ENCODE results near the gene NRG3. TPM values are rescaled to one million over a fixed set of nuclear protein-coding genes. Genes with fewer than 3 reads are reported as not detected.

NRG3 gene
- total and polyA plus RNA-seq, 3 experiments from 2014 or later, result not detected

GRCh38 chr10:82256275-82256674 is 381.3 kb downstream of the NRG3 start:
- Histone ChIP-seq H3K4me3 (ENCODE audit: low read length) (no peak overlapping the region), H3K4me1 (ENCODE audit: insufficient read depth, low read length) (no peaks in the 10 kb centered on the region), H3K36me3 (ENCODE audit: insufficient read depth, low read length) (no peaks in the 10 kb centered on the region), H3K27me3 (ENCODE audit: insufficient read depth, low read length, poor library complexity, severe bottlenecking) (no peaks in the 10 kb centered on the region), H3K9me3 (ENCODE audit: low read length) (no peaks in the 10 kb centered on the region), H3K27ac (ENCODE audit: low read depth, low read length) (no peak overlapping the region)
- POLR2A ChIA-PET, result no interaction called here
- CTCF ChIA-PET, result no interaction called here
- no peak for DNase-seq
- Mint-ChIP-seq H3K27me3 (no peaks in the 10 kb centered on the region), H3K4me3 (no peak overlapping the region), H3K36me3 (no peaks in the 10 kb centered on the region), H3K27ac (peak overlapping the region in 1 of 8 donors; percentile 13), H3K4me1 (no peaks in the 10 kb centered on the region), H3K9me3 (peaks cover 1 to 13% (median 8%) of the 10 kb centered on the region in 5 donors)

GRCh38 chr10:82266438-82266837 is 391.4 kb downstream of the NRG3 start:
- no peaks in the 10 kb centered on the region for H3K4me1 ChIP-seq (ENCODE audit: insufficient read depth, low read length)
- ChIA-PET CTCF (no interaction called here), POLR2A (no interaction called here)
- no peak for DNase-seq
- H3K4me3 ChIP-seq (ENCODE audit: low read length), result no peak overlapping the region
- no peaks in the 10 kb centered on the region for H3K36me3 Mint-ChIP-seq
- H3K27me3 Mint-ChIP-seq, result peaks cover 0 to 1% of the 10 kb centered on the region in 2 donors
- H3K36me3 ChIP-seq (ENCODE audit: insufficient read depth, low read length), result no peaks in the 10 kb centered on the region
- H3K4me3 Mint-ChIP-seq, result no peak overlapping the region
- no peaks in the 10 kb centered on the region for H3K4me1 Mint-ChIP-seq
- peaks cover 2 to 17% (median 5%) of the 10 kb centered on the region in 5 donors for H3K9me3 Mint-ChIP-seq
- no peak overlapping the region for H3K27ac Mint-ChIP-seq
- no peak overlapping the region for H3K27ac ChIP-seq (ENCODE audit: low read depth, low read length)
- H3K9me3 ChIP-seq (ENCODE audit: low read length), result no peaks in the 10 kb centered on the region
- H3K27me3 ChIP-seq (ENCODE audit: insufficient read depth, low read length, poor library complexity, severe bottlenecking), result no peaks in the 10 kb centered on the region

DNA sequence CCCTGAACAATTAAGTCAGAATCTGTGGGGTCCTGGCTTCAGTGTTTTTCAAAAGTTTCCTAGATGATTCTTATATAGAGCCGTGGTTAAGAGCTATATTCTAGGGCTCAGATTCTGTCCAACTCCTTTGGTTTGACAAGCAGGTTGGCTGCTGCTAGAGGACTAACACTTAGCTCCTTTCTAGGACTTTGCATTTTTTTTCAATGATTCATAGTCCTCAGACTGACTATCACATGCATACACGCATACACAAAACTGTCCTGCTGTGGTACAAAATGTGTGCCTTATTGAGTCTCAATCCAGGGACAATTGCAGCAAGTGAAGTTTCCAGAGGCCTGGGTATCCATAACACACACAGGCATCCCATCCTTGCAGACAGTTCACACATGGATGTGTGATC is 392.0 kb downstream of the NRG3 start:
- Histone ChIP-seq H3K4me3 (ENCODE audit: low read length) (no peak overlapping the region), H3K27ac (ENCODE audit: low read depth, low read length) (no peak overlapping the region), H3K9me3 (ENCODE audit: low read length) (no peaks in the 10 kb centered on the region), H3K36me3 (ENCODE audit: insufficient read depth, low read length) (no peaks in the 10 kb centered on the region), H3K27me3 (ENCODE audit: insufficient read depth, low read length, poor library complexity, severe bottlenecking) (no peaks in the 10 kb centered on the region), H3K4me1 (ENCODE audit: insufficient read depth, low read length) (no peaks in the 10 kb centered on the region)
- H3K9me3 Mint-ChIP-seq, result peaks cover 3 to 17% (median 5%) of the 10 kb centered on the region in 5 donors
- H3K4me1 Mint-ChIP-seq, result no peaks in the 10 kb centered on the region
- H3K4me3 Mint-ChIP-seq, result no peak overlapping the region
- CTCF ChIA-PET, result no interaction called here
- H3K27me3 Mint-ChIP-seq, result peaks cover 0 to 1% of the 10 kb centered on the region in 2 donors
- no peaks in the 10 kb centered on the region for H3K36me3 Mint-ChIP-seq
- no peak overlapping the region for H3K27ac Mint-ChIP-seq
- POLR2A ChIA-PET, result no interaction called here
- no peak for DNase-seq

- DNase-seq, result no peak
These were observed 392.5 kb downstream of the NRG3 start for GRCh38 chr10:82267465-82267864.

DNA sequence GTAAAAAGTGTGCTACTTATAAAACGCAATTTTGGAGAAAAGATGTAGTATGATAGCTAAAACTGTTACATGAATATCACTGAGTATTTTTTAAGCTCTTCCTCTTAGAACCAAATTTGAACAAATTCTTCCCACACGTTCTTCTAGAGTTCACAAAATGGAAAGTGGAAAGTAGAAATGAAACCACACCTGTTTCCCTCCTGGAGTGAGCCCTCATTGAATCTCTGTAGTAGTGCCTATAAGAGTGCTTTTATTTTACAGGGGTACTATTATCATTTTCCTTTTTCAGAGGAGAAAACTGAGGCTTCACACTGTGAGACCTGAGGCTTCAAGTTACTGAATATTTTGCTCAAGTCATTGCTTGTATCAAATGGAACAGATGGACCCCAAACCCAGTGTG is 393.0 kb downstream of the NRG3 start:
- CTCF ChIA-PET, result no interaction called here
- no peaks in the 10 kb centered on the region for H3K36me3 Mint-ChIP-seq
- H3K9me3 ChIP-seq (ENCODE audit: low read length), result no peaks in the 10 kb centered on the region
- H3K4me3 Mint-ChIP-seq, result no peak overlapping the region
- H3K27me3 Mint-ChIP-seq, result peaks cover 0 to 1% of the 10 kb centered on the region in 2 donors
- POLR2A ChIA-PET, result no interaction called here
- no peaks in the 10 kb centered on the region for H3K4me1 Mint-ChIP-seq
- DNase-seq, result no peak
- no peaks in the 10 kb centered on the region for H3K36me3 ChIP-seq (ENCODE audit: insufficient read depth, low read length)
- no peak overlapping the region for H3K4me3 ChIP-seq (ENCODE audit: low read length)
- H3K4me1 ChIP-seq (ENCODE audit: insufficient read depth, low read length), result no peaks in the 10 kb centered on the region
- no peak overlapping the region for H3K27ac ChIP-seq (ENCODE audit: low read depth, low read length)
- H3K9me3 Mint-ChIP-seq, result peaks cover 4 to 17% (median 5%) of the 10 kb centered on the region in 5 donors
- no peak overlapping the region for H3K27ac Mint-ChIP-seq
- no peaks in the 10 kb centered on the region for H3K27me3 ChIP-seq (ENCODE audit: insufficient read depth, low read length, poor library complexity, severe bottlenecking)

More at GRCh38 chr10:82267465-82267864, 392.5 kb downstream of the NRG3 start:
- H3K9me3 ChIP-seq (ENCODE audit: low read length), result no peaks in the 10 kb centered on the region
- Mint-ChIP-seq H3K27ac (no peak overlapping the region), H3K4me1 (no peaks in the 10 kb centered on the region), H3K27me3 (peaks cover 0 to 1% of the 10 kb centered on the region in 2 donors), H3K36me3 (no peaks in the 10 kb centered on the region), H3K9me3 (peaks cover 3 to 17% (median 5%) of the 10 kb centered on the region in 5 donors), H3K4me3 (no peak overlapping the region)
- CTCF ChIA-PET, result no interaction called here
- no peak overlapping the region for H3K4me3 ChIP-seq (ENCODE audit: low read length)
- H3K36me3 ChIP-seq (ENCODE audit: insufficient read depth, low read length), result no peaks in the 10 kb centered on the region
- no peaks in the 10 kb centered on the region for H3K27me3 ChIP-seq (ENCODE audit: insufficient read depth, low read length, poor library complexity, severe bottlenecking)
- no peak overlapping the region for H3K27ac ChIP-seq (ENCODE audit: low read depth, low read length)
- POLR2A ChIA-PET, result no interaction called here
- H3K4me1 ChIP-seq (ENCODE audit: insufficient read depth, low read length), result no peaks in the 10 kb centered on the region

- peaks cover 0 to 29% (median 4%) of the 10 kb centered on the region in 5 donors for H3K9me3 Mint-ChIP-seq
- H3K9me3 ChIP-seq (ENCODE audit: low read length), result no peaks in the 10 kb centered on the region
- H3K4me3 ChIP-seq (ENCODE audit: low read length), result no peak overlapping the region
- no peaks in the 10 kb centered on the region for H3K27me3 ChIP-seq (ENCODE audit: insufficient read depth, low read length, poor library complexity, severe bottlenecking)
- CTCF ChIA-PET, result no interaction called here
- no peaks in the 10 kb centered on the region for H3K36me3 ChIP-seq (ENCODE audit: insufficient read depth, low read length)
- H3K27ac Mint-ChIP-seq, result no peak overlapping the region
- H3K4me1 Mint-ChIP-seq, result no peaks in the 10 kb centered on the region
- H3K36me3 Mint-ChIP-seq, result no peaks in the 10 kb centered on the region
- POLR2A ChIA-PET, result no interaction called here
- no peaks in the 10 kb centered on the region for H3K27me3 Mint-ChIP-seq
- H3K27ac ChIP-seq (ENCODE audit: low read depth, low read length), result no peak overlapping the region
- no peaks in the 10 kb centered on the region for H3K4me1 ChIP-seq (ENCODE audit: insufficient read depth, low read length)
- H3K4me3 Mint-ChIP-seq, result no peak overlapping the region
- no peak for DNase-seq
These were observed 402.6 kb downstream of the NRG3 start for GRCh38 chr10:82277591-82277990.

GRCh38 chr10:82278401-82279182 is 403.6 kb downstream of the NRG3 start:
- CTCF ChIA-PET, result no interaction called here
- no peak overlapping the region for H3K4me3 Mint-ChIP-seq
- POLR2A ChIA-PET, result no interaction called here
- H3K27me3 Mint-ChIP-seq, result no peaks in the 10 kb centered on the region
- no peak for DNase-seq
- no peaks in the 10 kb centered on the region for H3K27me3 ChIP-seq (ENCODE audit: insufficient read depth, low read length, poor library complexity, severe bottlenecking)
- H3K27ac Mint-ChIP-seq, result no peak overlapping the region
- H3K36me3 ChIP-seq (ENCODE audit: insufficient read depth, low read length), result no peaks in the 10 kb centered on the region
- no peaks in the 10 kb centered on the region for H3K4me1 Mint-ChIP-seq
- no peak overlapping the region for H3K27ac ChIP-seq (ENCODE audit: low read depth, low read length)
- peaks cover 0 to 30% (median 4%) of the 10 kb centered on the region in 5 donors for H3K9me3 Mint-ChIP-seq
- no peaks in the 10 kb centered on the region for H3K9me3 ChIP-seq (ENCODE audit: low read length)
- no peaks in the 10 kb centered on the region for H3K4me1 ChIP-seq (ENCODE audit: insufficient read depth, low read length)
- no peaks in the 10 kb centered on the region for H3K36me3 Mint-ChIP-seq
- H3K4me3 ChIP-seq (ENCODE audit: low read length), result no peak overlapping the region

- no peak overlapping the region for H3K4me3 Mint-ChIP-seq
- ChIA-PET CTCF (no interaction called here), POLR2A (no interaction called here)
- H3K4me1 Mint-ChIP-seq, result no peaks in the 10 kb centered on the region
- peak overlapping the region in 1 of 8 donors; percentile 50 for H3K27ac Mint-ChIP-seq
- H3K36me3 ChIP-seq (ENCODE audit: insufficient read depth, low read length), result no peaks in the 10 kb centered on the region
- H3K4me1 ChIP-seq (ENCODE audit: insufficient read depth, low read length), result no peaks in the 10 kb centered on the region
- H3K4me3 ChIP-seq (ENCODE audit: low read length), result no peak overlapping the region
- no peak for DNase-seq
- H3K27me3 ChIP-seq (ENCODE audit: insufficient read depth, low read length, poor library complexity, severe bottlenecking), result no peaks in the 10 kb centered on the region
- no peaks in the 10 kb centered on the region for H3K9me3 ChIP-seq (ENCODE audit: low read length)
- H3K27ac ChIP-seq (ENCODE audit: low read depth, low read length), result no peak overlapping the region
- H3K9me3 Mint-ChIP-seq, result peaks cover 0 to 37% (median 7%) of the 10 kb centered on the region in 5 donors
- H3K27me3 Mint-ChIP-seq, result no peaks in the 10 kb centered on the region
- H3K36me3 Mint-ChIP-seq, result no peaks in the 10 kb centered on the region
These were observed 407.9 kb downstream of the NRG3 start for GRCh38 chr10:82282782-82283456.

Data from CD8-positive, alpha-beta memory T cell (primary cell).